ENCODE results near the gene CCR6. TPM values are rescaled to one million over a fixed set of nuclear protein-coding genes. Genes with fewer than 3 reads are reported as not detected.

CCR6 gene
- total RNA-seq, 4 donors from 2014 or later: 0.98 to 2.4 (median 1.2) TPM

- Histone ChIP-seq H3K36me3 (no peaks in the 10 kb centered on the region), H3K4me1 (no peaks in the 10 kb centered on the region), H3K27me3 (no peaks in the 10 kb centered on the region), H3K4me3 (no peak overlapping the region), H3K9me3 (no peaks in the 10 kb centered on the region), H3K27ac (no peak overlapping the region)
- no peak for DNase-seq (ENCODE audit: low spot score in 2 of 2)
- TF ChIP-seq POLR2A (IDR thresholded peaks at IDR 0.05): no peak
- TF ChIP-seq, protein P1, sequence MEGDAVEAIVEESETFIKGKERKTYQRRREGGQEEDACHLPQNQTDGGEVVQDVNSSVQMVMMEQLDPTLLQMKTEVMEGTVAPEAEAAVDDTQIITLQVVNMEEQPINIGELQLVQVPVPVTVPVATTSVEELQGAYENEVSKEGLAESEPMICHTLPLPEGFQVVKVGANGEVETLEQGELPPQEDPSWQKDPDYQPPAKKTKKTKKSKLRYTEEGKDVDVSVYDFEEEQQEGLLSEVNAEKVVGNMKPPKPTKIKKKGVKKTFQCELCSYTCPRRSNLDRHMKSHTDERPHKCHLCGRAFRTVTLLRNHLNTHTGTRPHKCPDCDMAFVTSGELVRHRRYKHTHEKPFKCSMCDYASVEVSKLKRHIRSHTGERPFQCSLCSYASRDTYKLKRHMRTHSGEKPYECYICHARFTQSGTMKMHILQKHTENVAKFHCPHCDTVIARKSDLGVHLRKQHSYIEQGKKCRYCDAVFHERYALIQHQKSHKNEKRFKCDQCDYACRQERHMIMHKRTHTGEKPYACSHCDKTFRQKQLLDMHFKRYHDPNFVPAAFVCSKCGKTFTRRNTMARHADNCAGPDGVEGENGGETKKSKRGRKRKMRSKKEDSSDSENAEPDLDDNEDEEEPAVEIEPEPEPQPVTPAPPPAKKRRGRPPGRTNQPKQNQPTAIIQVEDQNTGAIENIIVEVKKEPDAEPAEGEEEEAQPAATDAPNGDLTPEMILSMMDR (IDR thresholded peaks at IDR 0.05): no peak
- TF ChIP-seq EP300 (IDR thresholded peaks at IDR 0.05): no peak
- WGBS: 79% methylated on average over 10 of the region's 10 CpGs
Measured at GRCh38 chr6:167100241-167100674, 22.6 kb upstream of the CCR6 start.

GRCh38 chr6:167102318-167102717 lies 20.6 kb upstream of the CCR6 start:
- Histone ChIP-seq H3K4me3 (no peak overlapping the region), H3K36me3 (no peaks in the 10 kb centered on the region), H3K4me1 (no peaks in the 10 kb centered on the region), H3K9me3 (no peaks in the 10 kb centered on the region), H3K27me3 (no peaks in the 10 kb centered on the region), H3K27ac (no peak overlapping the region)
- 82% methylated on average over 4 of the region's 4 CpGs for WGBS
- DNase-seq (ENCODE audit: low spot score in 2 of 2): no peak
- TF ChIP-seq, protein P1 (IDR thresholded peaks at IDR 0.05): no peak
- TF ChIP-seq POLR2A (IDR thresholded peaks at IDR 0.05): no peak
- no peak for TF ChIP-seq EP300 (IDR thresholded peaks at IDR 0.05)
- TF ChIP-seq POLR2AphosphoS5 (IDR thresholded peaks at IDR 0.05): no peak

- no peaks in the 10 kb centered on the region for H3K9me3 ChIP-seq
- TF ChIP-seq POLR2AphosphoS5 (IDR thresholded peaks at IDR 0.05): no peak
- no peak for TF ChIP-seq EP300 (IDR thresholded peaks at IDR 0.05)
- TF ChIP-seq, protein P1 (IDR thresholded peaks at IDR 0.05): no peak
- no peak for TF ChIP-seq POLR2A (IDR thresholded peaks at IDR 0.05)
- H3K27me3 ChIP-seq: no peaks in the 10 kb centered on the region
- no peaks in the 10 kb centered on the region for H3K36me3 ChIP-seq
- H3K27ac ChIP-seq: no peak overlapping the region
- no peaks in the 10 kb centered on the region for H3K4me1 ChIP-seq
- DNase-seq (ENCODE audit: low spot score in 2 of 2): no peak
- no peak overlapping the region for H3K4me3 ChIP-seq
- WGBS: 92% methylated on average over 10 of the region's 11 CpGs
Measured at GRCh38 chr6:167103041-167103891, 19.6 kb upstream of the CCR6 start.

- no peak overlapping the region for H3K27ac ChIP-seq
- DNase-seq (ENCODE audit: low spot score in 2 of 2): no peak
Measured at GRCh38 chr6:167104388-167104787, 18.5 kb upstream of the CCR6 start.

DNA sequence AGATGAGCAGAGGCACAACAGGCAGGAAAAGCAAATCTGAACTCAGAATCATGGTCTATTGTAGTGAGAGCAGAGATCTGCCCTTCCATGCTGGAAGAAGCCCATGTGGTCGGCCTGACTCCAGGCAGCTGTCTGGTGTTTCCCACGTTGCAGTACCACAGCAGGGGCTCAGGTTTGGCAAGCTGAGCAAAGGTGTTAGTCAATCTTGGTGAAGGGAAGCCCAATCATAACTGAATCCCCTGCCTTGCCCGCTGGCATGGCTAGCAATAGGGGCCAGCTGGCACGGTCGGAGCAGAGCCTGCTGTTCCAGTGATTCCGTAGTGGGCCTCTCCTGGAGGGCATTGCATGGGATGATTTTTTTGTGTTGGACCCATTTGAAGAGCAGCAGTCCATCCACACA lies 17.8 kb upstream of the CCR6 start:
- Histone ChIP-seq H3K27me3 (no peaks in the 10 kb centered on the region), H3K9me3 (no peaks in the 10 kb centered on the region), H3K36me3 (no peaks in the 10 kb centered on the region), H3K4me1 (no peaks in the 10 kb centered on the region), H3K27ac (no peak overlapping the region), H3K4me3 (no peak overlapping the region)
- TF ChIP-seq, protein P1 (IDR thresholded peaks at IDR 0.05): no peak
- TF ChIP-seq EP300 (IDR thresholded peaks at IDR 0.05) (no peak), POLR2A (IDR thresholded peaks at IDR 0.05) (no peak), POLR2AphosphoS5 (IDR thresholded peaks at IDR 0.05) (no peak)
- 97% methylated on average over 6 of the region's 6 CpGs for WGBS
- DNase-seq (ENCODE audit: low spot score in 2 of 2): no peak

More at GRCh38 chr6:167104388-167104787, 18.5 kb upstream of the CCR6 start:
- TF ChIP-seq, protein P1 (IDR thresholded peaks at IDR 0.05): no peak
- no peak for TF ChIP-seq POLR2AphosphoS5 (IDR thresholded peaks at IDR 0.05)
- no peak for TF ChIP-seq EP300 (IDR thresholded peaks at IDR 0.05)
- no peak for TF ChIP-seq POLR2A (IDR thresholded peaks at IDR 0.05)
- Histone ChIP-seq H3K27me3 (no peaks in the 10 kb centered on the region), H3K9me3 (no peaks in the 10 kb centered on the region), H3K36me3 (no peaks in the 10 kb centered on the region), H3K4me1 (no peaks in the 10 kb centered on the region), H3K4me3 (no peak overlapping the region)
- 75% methylated on average over 2 of the region's 3 CpGs for WGBS
